ENCODE results near the gene FAM174C. TPM values are rescaled to one million over a fixed set of nuclear protein-coding genes. Genes with fewer than 3 reads are reported as not detected.

FAM174C gene
- total and polyA plus RNA-seq, 10 donors, result 35.8 to 134 (median 46.6) TPM

DNA sequence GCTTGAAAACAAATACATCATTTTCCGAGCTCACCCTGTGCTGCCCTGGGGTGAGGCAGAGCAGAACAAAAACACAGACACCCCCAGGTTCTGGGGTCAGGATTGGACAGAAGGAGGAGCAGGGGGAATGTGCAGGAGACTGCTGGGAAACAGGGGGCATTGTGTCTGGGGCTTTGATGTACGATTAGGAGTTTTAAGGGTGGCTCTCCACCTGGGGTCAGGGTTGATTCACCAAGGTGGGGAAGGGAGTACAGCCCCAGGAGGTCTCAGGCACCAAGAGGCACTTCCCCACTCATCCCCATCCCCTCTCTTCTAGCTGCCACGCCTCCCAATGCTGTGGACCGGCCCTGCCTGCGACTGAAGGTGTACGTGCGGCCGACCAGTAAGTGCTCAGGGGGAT lies 22.9 kb downstream of the FAM174C start:
- Histone ChIP-seq H3K27me3 (replicated peaks in 1 of 7) (peaks cover 5 to 48% (median 29%) of the 10 kb centered on the region in 7 donors), H3K36me3 (no peaks in the 10 kb centered on the region), H3K4me3 (no peak overlapping the region), H3K9me3 (no peaks in the 10 kb centered on the region), H3K27ac (no peak overlapping the region), H3K4me1 (peaks cover 0 to 16% (median 7%) of the 10 kb centered on the region in 6 donors)
- intact Hi-C loops (cut with DNase I; ENCODE audit: low total_unique reads), result no loop called here
- 85 to 92% (median 87%) methylated on average over 7 to 8 of the region's 8 CpGs for WGBS, 5 donors
- DNase-seq, result no peak
- TF ChIP-seq POLR2A (IDR thresholded peaks at IDR 0.05), result no peak
- TF ChIP-seq, protein P1, sequence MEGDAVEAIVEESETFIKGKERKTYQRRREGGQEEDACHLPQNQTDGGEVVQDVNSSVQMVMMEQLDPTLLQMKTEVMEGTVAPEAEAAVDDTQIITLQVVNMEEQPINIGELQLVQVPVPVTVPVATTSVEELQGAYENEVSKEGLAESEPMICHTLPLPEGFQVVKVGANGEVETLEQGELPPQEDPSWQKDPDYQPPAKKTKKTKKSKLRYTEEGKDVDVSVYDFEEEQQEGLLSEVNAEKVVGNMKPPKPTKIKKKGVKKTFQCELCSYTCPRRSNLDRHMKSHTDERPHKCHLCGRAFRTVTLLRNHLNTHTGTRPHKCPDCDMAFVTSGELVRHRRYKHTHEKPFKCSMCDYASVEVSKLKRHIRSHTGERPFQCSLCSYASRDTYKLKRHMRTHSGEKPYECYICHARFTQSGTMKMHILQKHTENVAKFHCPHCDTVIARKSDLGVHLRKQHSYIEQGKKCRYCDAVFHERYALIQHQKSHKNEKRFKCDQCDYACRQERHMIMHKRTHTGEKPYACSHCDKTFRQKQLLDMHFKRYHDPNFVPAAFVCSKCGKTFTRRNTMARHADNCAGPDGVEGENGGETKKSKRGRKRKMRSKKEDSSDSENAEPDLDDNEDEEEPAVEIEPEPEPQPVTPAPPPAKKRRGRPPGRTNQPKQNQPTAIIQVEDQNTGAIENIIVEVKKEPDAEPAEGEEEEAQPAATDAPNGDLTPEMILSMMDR (IDR thresholded peaks at IDR 0.05 in 8 of 11, conservative IDR thresholded peaks at IDR 0.05 in 3 of 11), result no peak
- TF ChIP-seq POLR2AphosphoS5 (IDR thresholded peaks at IDR 0.05), result no peak

DNA sequence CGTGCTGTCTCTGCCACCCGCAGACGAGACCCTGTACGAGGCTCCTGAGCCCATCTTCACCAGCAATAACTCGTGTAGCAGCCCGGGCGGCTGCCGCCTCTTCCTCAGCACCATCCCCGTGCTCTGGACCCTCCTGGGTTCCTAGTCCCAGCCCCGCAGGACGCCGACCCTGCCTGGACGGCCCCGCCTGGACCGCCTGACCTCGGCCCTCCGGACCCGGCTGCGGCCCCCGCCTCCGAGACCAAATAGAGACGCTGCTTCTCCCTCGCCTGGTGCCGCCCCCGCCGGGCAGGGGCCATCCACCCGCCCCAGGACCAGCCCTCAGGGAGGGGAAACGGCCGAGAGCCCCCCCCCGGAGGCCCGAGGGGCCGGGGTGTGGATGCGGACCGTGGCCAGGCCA lies 24.5 kb downstream of the FAM174C start:
- intact Hi-C loops (cut with DNase I; ENCODE audit: low total_unique reads), result no loop called here
- H3K4me1 ChIP-seq, result peaks cover 0 to 14% (median 7%) of the 10 kb centered on the region in 6 donors
- no peak overlapping the region for H3K4me3 ChIP-seq
- no peaks in the 10 kb centered on the region for H3K36me3 ChIP-seq
- WGBS, 5 donors, result 67 to 85% (median 75%) methylated on average over 23 to 34 of the region's 34 CpGs
- no peak for DNase-seq
- TF ChIP-seq, protein P1 (IDR thresholded peaks at IDR 0.05 in 8 of 11, conservative IDR thresholded peaks at IDR 0.05 in 3 of 11), result no peak
- TF ChIP-seq POLR2A (IDR thresholded peaks at IDR 0.05) (no peak), POLR2AphosphoS5 (IDR thresholded peaks at IDR 0.05) (no peak)
- no peak overlapping the region for H3K27ac ChIP-seq
- peaks cover 2 to 32% (median 14%) of the 10 kb centered on the region in 7 donors for H3K27me3 ChIP-seq (replicated peaks in 1 of 7)
- no peaks in the 10 kb centered on the region for H3K9me3 ChIP-seq

DNA sequence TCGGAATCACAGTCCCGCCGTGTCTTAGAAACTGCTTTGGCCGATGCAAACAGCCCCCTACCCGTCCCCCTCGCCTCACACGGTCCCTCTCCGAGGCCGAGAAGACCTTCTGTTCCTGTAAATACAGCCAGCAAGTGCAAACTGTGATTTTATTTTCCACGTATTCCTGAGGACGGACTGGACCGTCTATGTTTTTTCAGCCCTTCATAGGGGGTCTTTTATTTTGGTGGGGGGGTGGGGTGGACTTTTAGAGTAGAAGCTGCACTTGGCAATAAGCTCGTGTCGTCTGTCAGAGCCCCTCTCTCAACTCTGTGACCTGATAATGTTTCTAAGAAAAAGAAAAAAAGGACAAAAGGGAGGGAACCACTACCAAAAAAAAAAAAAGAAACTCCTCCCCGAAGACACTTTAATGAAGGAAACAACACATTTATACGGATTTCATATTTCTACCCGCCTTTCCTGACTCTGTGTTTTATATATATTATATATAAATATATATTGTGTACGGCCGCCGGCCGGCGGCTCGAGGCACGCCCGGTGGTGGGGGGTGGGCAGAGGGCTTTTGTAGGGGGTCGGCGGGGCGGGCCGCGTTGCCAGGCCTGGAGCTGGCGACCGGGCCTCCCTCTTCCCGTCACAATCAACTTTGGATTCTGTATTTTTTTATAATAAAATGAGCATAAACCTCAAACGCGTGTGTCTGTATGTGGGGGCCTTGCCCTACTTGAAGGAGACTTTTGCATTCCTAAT lies 25.6 kb downstream of the FAM174C start:
- intact Hi-C loops (cut with DNase I; ENCODE audit: low total_unique reads), result no loop called here
- H3K4me3 ChIP-seq, result no peak overlapping the region
- WGBS, 5 donors, result 83 to 88% (median 86%) methylated on average over 35 of the region's 35 CpGs
- TF ChIP-seq, protein P1 (IDR thresholded peaks at IDR 0.05 in 8 of 11, conservative IDR thresholded peaks at IDR 0.05 in 3 of 11), result no peak
- TF ChIP-seq POLR2AphosphoS5 (IDR thresholded peaks at IDR 0.05), result no peak
- TF ChIP-seq POLR2A (IDR thresholded peaks at IDR 0.05), result no peak
- H3K27ac ChIP-seq, result no peak overlapping the region
- peaks cover 0 to 4% (median 0%) of the 10 kb centered on the region in 6 donors for H3K4me1 ChIP-seq
- peaks cover 0 to 21% (median 4%) of the 10 kb centered on the region in 7 donors for H3K27me3 ChIP-seq (replicated peaks in 1 of 7)
- DNase-seq, result no peak
- H3K9me3 ChIP-seq, result no peaks in the 10 kb centered on the region
- no peaks in the 10 kb centered on the region for H3K36me3 ChIP-seq

DNA sequence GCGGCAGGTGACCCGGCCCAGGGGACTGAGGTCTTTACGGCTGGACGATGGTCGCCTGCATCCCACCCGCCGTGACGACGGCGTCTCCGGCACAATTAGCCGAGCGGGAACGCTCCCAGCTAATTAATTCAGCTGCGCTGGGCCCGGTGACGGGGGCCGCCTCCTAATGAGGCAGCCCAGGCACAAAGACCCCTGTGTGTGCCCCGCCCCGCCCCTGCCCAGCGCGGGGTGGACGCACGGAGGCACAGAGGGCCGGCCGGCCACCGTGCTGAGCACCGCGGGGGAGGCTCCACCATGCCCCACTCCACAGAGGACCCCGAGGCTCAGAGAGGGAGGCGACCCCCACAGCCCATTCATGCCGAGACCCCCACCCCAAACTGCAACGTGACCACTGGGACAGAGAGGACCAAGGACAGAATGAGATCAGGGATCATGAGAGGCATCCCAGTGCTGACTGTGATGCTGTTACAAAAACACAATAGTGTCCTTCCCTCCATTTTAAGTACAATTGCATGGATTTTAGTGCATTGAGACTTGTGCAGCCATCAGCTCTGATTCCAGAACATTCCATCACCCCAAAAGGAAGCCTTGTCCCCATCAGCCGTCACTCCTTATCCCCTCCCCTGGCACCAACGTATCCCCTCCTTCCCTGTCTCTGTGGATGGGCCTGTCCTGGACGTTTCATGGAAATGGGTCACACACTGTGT lies 27.4 kb downstream of the FAM174C start:
- Histone ChIP-seq H3K36me3 (no peaks in the 10 kb centered on the region), H3K27me3 (replicated peaks in 1 of 7) (peaks cover 0 to 10% (median 0%) of the 10 kb centered on the region in 7 donors), H3K4me1 (no peaks in the 10 kb centered on the region), H3K9me3 (no peaks in the 10 kb centered on the region), H3K27ac (no peak overlapping the region), H3K4me3 (no peak overlapping the region)
- 75 to 90% (median 81%) methylated on average over 17 to 36 of the region's 36 CpGs for WGBS, 5 donors
- intact Hi-C loops (cut with DNase I; ENCODE audit: low total_unique reads), result no loop called here
- no peak for DNase-seq
- TF ChIP-seq, protein P1 (IDR thresholded peaks at IDR 0.05 in 8 of 11, conservative IDR thresholded peaks at IDR 0.05 in 3 of 11), result no peak
- no peak for TF ChIP-seq POLR2AphosphoS5 (IDR thresholded peaks at IDR 0.05)
- no peak for TF ChIP-seq POLR2A (IDR thresholded peaks at IDR 0.05)

All from spleen (tissue), 11 donors.